22Rv1 (cell line): ENCODE results near the gene GRHPR.

Source experiments
- CTCF ChIP-seq: fragments of 450-650 bp; IDR thresholded peaks from 2 replicates; pipeline ENCODE4 v1.5.1; 2017; ENCODE audit warnings: mild to moderate bottlenecking
- ZFX ChIP-seq: fragments of 450-650 bp; IDR thresholded peaks from 2 replicates; pipeline ENCODE4 v1.6.1; 2017; ENCODE audit warnings: antibody characterized with exemption, borderline replicate concordance

GRCh38 chr9:37486256-37486615 lies 63.7 kb downstream of the GRHPR start:
- no peak for TF ChIP-seq CTCF
- no peak for TF ChIP-seq ZFX
